HG03432 (cell line): Measurements from ENCODE around the gene VGLL3.
"Not testable (repeated sequence)": the region's sequence is repeated elsewhere in the genome, so short reads cannot be mapped to it uniquely, and the experiment has no call there.

Source experiments
- ATAC-seq: cut with Tn5 transposase; IDR thresholded peaks from one replicate; pipeline ENCODE4 v1.9.1; 2021; ENCODE audit warnings: mild to moderate bottlenecking, moderate library complexity; ENCODE audit not compliant: unreplicated experiment

VGLL3 gene

GRCh38 chr3:86990734-86991481, at the start of gene VGLL3:
Gene VGLL3, minus strand, starts transcription at chr3:86991149. Its CDS starts 406 bp downstream, at chr3:86990743.
- peak; percentile 69 for ATAC-seq

GRCh38 chr3:87037652-87038051, 46.7 kb upstream of the VGLL3 start:
- ATAC-seq, result no peak

GRCh38 chr3:87036671-87037070, 45.7 kb upstream of the VGLL3 start:
- no peak for ATAC-seq

GRCh38 chr3:87035339-87035738, 44.4 kb upstream of the VGLL3 start:
- ATAC-seq, result no peak

GRCh38 chr3:87033205-87033604, 42.3 kb upstream of the VGLL3 start:
- no peak for ATAC-seq

DNA sequence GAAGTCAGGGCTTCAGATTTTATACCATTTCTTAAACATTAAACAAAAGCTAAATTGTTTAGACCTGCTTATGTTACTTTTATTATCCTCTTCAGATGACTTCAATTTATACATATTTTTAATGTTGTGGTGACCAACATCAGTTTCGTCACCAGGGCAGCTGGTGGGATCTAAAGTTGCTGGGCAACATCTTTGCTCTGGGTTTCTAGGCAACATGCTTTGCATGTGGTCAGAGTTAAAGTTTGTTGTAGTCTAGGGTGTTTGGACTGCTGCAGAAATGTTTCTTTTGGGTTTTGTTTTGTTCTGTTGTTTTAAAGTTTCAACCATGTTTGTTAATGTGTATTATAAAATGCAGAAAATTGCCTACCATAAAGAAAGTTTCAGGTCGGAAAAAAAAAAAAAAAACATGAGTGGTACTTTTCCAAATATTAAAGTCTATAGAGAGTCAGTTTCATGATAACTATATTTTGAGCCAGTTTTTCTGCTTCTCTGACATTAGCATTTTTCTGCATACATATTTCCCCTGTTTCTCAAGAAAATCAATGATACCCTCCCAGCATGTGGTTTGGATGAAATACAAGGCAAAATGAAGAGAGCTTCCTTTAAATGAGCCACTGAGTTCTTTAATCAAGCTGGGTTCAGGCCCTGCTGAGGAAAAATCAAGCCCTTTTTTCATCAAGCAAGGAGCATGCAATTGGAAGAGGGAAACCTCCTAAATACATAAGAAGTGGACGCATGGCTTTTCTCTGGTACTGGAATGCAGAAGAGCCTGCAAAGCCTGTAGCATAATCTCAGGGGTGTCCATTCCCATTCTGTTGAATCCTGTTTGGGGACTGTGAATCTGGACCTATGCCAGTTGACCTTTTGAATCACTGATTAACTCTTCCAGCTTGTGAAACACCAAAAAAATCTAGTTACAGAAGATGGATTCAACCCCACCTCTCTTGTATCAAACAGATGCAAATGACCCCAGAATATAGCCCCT, 35.0 kb upstream of the VGLL3 start:
- ATAC-seq, result no peak

- not testable (repeated sequence) for ATAC-seq
Observed at GRCh38 chr3:87017370-87017769, 26.4 kb upstream of the VGLL3 start.

DNA sequence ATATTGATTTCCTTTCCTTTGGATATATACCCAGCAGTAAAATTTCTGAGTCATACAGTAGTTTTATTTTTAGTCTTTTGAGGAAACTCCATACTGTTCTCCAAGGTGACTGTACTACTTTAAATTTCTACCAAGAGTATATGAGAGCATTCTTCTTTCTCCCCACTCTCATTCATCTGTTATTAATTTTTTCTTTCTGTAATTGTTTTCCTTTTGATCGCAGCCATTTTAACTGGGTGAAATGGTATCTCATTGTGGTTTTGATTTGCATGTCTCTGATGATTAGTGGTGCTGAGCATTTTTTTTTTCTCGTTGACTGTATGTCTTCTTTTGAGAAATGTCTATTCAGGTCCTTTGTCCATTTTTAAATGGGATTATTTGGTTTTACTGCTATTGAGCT, 18.3 kb upstream of the VGLL3 start:
- no peak for ATAC-seq

GRCh38 chr3:87006844-87007439, 16.0 kb upstream of the VGLL3 start:
- ATAC-seq, result no peak

DNA sequence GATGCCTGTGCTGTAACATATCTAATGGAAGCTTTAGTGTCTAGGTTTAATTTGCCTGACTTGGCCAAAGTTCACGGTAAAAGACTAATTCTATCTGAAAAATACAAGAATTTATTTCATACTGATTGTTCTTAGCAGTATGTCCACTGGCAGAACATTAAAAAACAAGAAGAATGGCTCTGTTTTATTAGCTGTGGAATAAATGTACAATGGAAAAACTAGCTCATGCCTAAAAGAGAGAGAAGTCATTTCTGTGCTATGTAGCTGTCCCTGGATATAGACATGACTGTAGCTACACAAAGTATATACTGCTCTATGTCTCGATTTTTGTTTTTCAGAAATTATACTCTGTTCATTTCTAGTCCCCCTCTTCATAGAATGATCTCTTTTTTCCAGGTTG, 13.9 kb upstream of the VGLL3 start:
- ATAC-seq, result no peak

GRCh38 chr3:87002346-87002745, 11.4 kb upstream of the VGLL3 start:
- ATAC-seq, result no peak

GRCh38 chr3:87001473-87002098, 10.6 kb upstream of the VGLL3 start:
- ATAC-seq, result no peak

DNA sequence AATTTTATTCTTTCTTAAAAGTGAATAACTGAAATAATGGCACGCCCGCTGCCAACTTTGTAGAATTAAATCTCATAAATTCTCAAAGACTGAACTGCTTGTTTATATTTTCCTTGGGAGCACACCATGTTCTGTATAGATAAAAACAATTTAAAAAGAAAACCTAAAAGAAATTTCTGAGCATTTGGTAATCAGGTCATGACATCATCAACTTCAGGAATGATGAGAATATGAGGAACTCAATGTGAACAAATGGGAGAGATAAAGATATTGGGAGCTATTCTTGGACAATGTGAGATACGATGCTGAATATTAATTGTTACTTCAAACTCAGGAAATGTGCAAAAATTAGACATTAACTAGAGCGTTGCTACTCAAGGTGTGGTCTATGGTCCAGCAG, 10.0 kb upstream of the VGLL3 start:
- no peak for ATAC-seq

- no peak for ATAC-seq
Observed at GRCh38 chr3:86998569-86998968, 7.6 kb upstream of the VGLL3 start.

- no peak for ATAC-seq
Observed at GRCh38 chr3:86996261-86996955, 5.5 kb upstream of the VGLL3 start.

DNA sequence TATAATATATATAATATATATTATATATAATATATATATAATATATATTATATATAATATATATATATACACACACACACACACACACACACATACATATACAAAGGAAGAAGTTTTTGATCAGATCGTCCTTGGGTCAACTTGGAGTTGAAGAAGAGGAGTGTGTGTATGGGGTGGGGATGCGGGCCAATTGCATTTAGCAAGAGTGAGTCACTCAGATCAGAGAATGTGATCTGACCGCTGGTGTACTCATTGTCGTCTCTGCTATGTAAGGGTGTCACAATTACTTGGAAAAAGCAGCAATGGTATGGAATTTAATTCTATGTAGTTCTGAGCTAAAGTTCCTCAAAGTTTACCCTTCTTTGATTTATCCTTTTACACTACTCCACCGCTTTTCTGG, 4.6 kb upstream of the VGLL3 start:
- ATAC-seq, result no peak

DNA sequence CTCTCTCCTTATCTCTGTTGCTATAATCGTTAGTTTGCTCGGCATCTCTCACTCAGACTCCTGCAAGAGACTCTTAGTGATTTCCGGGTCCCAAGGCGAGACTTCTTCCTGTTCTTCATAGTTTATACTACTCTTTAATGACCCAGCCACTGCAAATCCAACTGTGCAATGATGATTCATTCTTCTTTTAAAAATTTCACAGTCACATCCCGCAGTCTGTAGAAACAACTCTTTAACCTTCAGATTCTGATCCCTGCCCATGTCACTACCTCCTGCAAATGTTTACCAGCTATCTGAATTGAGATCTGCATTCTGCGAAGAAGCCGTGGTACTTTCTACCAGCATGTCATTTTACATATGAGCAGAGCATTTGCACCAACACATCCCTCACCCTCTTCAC, 2.8 kb upstream of the VGLL3 start:
- ATAC-seq, result no peak

DNA sequence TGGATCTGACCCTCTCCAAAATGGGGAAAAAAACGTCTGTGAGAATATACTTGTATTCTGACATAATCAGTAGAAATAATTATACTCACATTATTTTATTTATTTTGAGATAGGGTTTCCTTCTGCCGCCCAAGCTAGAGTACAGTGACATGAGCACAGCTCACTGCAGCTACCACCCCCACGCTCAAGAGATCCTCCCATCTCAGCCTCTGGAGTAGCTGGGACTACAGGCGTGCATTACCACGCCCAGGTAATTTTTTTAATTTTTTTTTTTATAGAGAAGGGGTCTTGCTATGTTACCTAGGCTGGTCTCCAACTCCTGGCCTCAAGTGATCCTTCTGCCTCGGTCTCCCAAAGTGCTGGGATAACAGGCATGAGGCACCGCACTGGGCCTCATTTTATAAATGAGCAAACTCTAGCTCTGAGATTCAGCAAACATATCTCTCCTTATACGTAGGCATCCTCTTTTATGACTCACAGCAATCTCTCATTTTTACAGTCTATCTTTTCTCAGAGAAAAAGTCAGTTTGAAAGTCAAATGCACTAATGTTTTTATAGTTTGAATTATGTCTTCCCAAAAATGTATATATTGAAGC, 989 bp upstream of the VGLL3 start:
- no peak for ATAC-seq

GRCh38 chr3:86991482-86991815, 500 bp upstream of the VGLL3 start:
- peak; percentile 13 for ATAC-seq
